T1000 (cell line): ENCODE results near the gene TAPBPL.

Experiments
- DNase-seq: peaks from one replicate; lab custom pipeline; 2025; ENCODE audit warnings: mixed read lengths; lab: John Stamatoyannopoulos, UW

The TAPBPL gene

GRCh38 chr12:6437586-6437985 is 14.3 kb upstream of the TAPBPL start:
- no peak for DNase-seq

DNA sequence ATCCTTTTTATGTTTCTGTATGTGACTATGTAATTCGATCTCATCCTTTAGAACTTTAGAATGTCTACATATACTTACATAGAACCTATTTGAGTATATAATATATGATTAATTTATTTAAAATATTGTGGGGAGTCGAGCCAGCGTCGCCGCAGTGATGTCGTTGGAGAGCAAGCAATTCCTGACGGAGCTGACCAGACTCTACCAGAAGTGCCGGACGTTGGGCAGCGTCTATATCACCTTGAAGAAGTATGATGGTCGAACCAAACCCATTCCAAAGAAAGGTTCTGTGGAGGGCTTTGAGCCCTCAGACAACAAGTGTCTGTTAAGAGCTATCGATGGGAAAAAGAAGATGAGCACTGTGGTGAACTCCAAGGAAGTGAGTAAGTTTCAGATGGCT is 13.5 kb upstream of the TAPBPL start:
- DNase-seq, result no peak

DNA sequence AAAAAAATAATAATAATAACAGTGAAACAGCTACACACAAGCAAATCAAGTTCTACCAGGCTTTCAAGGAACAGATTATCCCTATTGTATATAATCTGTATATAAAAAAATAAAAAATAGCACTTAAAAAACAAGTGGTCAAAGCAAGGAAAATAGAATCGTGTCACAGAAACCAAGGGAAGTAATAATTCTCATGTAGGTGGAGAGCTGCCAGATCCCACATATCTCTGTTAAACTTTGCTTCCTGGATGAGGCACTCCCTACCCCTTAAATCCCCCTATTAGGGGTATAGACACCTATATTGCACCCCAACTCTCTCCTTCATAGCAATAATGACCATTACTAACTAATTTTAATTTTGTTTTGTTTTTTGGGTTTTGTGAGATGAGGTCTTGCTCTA is 11.5 kb upstream of the TAPBPL start:
- DNase-seq, result no peak

- no peak for DNase-seq
Measured at GRCh38 chr12:6442836-6443235, 9.0 kb upstream of the TAPBPL start.

GRCh38 chr12:6443361-6443983 is 8.4 kb upstream of the TAPBPL start:
- DNase-seq, result no peak

DNA sequence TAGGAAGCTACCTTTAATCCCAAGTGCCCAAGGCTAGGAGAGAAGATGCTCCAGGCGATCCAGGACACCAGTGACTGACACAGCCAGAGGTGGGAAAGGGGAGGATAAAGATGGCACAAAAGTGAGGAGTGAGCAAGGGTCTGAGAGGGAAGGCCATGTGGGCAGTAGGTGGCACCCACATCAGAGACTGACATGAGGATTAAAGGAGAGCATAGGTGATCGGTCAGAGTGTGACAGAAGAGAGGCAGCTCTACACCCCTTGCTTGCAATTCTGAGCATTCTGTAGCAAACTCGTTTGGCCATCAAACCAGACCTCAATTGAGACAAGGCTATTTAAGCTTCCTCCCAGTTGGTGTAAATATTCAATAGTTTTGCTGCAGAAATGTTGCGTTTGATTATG is 7.8 kb upstream of the TAPBPL start:
- no peak for DNase-seq

DNA sequence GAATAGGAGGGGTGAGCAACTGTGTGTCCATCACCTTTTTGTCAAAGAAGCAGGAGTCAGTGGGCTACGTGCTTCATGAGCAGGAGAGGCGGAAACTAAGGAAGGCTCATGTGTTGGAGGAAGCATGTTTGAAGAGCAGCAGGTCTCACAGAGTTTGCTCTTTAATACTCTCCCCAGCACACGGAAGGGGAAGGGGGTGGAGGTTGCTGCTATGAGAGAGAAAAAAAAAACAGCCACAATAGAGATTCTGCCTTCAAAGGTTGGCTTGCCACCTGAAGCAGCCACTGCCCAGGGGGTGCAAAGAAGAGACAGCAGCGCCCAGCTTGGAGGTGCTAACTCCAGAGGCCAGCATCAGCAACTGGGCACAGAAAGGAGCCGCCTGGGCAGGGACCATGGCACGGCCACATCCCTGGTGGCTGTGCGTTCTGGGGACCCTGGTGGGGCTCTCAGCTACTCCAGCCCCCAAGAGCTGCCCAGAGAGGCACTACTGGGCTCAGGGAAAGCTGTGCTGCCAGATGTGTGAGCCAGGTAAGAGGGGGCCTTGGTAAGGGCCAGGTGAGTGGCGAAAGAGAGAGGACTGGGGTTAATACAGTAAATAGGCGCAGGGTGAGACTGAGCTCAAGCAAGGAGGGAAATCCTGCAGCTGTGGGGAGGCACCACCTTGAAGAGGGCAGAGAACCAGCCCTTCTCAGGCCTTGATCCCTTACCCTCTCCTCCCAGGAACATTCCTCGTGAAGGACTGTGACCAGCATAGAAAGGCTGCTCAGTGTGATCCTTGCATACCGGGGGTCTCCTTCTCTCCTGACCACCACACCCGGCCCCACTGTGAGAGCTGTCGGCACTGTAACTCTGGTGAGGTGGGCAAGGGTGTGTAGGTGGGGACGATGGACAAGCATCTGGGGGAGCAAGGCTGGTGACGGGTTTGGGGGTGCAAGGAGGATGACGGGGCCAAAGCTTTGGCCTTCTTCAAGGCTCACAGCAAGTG is 6.8 kb upstream of the TAPBPL start, which contains the start of gene CD27:
Gene CD27, plus strand, starts transcription at position 252 of the 985 bp plus-strand sequence. Its CDS starts 141 bp downstream, at position 393.
- DNase-seq, result no peak

DNA sequence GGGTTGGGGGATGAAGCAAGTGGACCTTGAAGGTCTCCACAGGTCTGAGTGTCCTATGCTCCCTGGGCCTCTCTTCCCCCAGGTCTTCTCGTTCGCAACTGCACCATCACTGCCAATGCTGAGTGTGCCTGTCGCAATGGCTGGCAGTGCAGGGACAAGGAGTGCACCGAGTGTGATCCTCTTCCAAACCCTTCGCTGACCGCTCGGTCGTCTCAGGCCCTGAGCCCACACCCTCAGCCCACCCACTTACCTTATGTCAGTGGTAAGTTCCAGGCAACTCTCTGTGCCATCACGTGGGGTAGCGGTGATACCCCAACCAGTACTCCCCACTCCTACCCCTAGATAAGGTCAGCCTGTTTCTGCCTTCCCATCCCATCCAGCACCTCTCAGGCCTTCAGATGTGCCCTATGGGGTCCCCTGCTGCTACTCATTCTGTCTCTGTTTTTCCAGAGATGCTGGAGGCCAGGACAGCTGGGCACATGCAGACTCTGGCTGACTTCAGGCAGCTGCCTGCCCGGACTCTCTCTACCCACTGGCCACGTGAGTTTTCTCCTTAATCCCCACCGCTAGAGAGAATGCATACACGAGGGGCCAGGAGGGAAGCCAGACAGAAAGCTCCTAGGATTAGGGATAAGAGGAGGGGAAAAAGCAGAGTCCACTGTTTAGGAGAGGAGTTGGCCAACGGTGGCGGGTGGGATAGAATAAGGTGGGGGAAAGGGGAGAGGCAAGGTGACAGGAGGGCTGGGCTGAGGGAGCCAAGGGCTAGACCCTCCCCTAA is 1.6 kb upstream of the TAPBPL start:
- no peak for DNase-seq

GRCh38 chr12:6450869-6451347 is 934 bp upstream of the TAPBPL start:
- DNase-seq, result no peak

DNA sequence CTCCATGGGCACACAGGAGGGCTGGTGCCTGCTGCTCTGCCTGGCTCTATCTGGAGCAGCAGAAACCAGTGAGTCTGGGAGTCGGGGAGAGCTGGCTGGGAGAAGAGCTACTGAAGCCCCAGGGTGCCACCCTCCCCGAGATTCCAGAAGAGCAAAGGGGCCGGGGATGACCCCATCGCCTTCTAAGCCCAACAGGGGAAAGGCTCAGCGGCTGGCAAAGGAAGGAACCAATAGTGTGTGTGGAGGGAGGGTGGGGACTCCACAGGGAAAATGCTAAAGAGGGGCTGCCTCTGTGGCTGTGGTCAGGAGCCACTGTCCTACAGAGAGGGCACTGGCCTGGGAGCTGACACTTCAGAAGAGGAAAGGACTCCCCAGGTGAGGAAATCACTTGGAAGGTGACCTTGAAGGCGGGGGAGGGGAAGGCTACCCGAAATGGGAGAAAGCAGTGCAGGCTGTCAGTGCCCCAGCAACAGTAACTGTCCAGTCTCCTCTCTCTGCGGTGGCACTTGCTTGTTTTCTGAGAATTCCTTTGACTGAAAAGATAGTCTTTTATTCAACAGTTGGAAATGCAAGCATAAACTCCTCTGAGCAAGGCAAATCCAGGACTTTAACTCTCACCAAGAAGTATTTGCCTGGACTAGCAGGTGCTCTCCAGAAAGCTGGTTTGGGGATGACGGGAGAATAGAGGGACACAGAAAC is 552 bp downstream of the TAPBPL start:
- DNase-seq, result no peak

- DNase-seq, result no peak
Measured at GRCh38 chr12:6452944-6453630, 1.2 kb downstream of the TAPBPL start.

GRCh38 chr12:6457220-6457945 is 5.5 kb downstream of the TAPBPL start:
- no peak for DNase-seq

DNA sequence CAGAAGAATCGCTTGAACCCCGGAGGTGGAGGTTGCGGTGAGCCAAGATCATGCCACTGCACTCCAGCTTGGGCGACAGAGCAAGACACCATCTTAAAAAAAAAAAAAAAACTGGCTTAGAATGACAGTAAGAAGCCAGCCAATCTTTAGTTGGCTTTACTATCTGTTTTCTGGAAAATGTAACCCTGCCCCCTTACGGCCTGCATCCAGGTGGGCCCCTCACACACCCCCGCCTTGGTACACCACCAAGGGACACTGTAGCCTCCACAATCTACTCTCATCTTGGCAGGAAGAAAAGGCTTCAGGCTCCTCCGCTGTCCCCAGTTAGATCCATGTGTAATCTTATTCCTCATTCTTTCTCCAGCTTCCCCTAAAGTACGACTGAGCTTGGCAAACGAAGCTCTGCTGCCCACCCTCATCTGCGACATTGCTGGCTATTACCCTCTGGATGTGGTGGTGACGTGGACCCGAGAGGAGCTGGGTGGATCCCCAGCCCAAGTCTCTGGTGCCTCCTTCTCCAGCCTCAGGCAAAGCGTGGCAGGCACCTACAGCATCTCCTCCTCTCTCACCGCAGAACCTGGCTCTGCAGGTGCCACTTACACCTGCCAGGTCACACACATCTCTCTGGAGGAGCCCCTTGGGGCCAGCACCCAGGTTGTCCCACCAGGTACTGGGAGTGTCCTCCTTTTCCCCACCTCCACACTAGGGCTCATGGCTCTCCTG is 6.6 kb downstream of the TAPBPL start:
- DNase-seq, result no peak

DNA sequence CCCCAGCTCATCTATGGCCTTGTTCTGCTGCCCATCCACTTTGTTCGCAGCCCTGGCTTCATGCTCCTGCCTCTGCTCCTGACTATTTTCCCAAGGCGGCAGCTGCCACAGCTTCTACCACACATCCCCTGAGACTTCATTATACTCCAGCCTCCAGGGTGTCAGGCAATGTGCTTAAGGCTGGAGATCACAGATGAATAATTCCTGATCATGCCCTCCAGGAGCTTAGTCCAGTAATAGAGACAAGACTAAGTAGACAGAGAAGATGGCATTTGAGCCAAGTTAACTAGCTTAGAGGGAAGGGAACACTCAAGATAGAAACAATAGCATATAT is 7.1 kb downstream of the TAPBPL start:
- no peak for DNase-seq

GRCh38 chr12:6460751-6461371 is 9.0 kb downstream of the TAPBPL start:
- DNase-seq, result no peak

DNA sequence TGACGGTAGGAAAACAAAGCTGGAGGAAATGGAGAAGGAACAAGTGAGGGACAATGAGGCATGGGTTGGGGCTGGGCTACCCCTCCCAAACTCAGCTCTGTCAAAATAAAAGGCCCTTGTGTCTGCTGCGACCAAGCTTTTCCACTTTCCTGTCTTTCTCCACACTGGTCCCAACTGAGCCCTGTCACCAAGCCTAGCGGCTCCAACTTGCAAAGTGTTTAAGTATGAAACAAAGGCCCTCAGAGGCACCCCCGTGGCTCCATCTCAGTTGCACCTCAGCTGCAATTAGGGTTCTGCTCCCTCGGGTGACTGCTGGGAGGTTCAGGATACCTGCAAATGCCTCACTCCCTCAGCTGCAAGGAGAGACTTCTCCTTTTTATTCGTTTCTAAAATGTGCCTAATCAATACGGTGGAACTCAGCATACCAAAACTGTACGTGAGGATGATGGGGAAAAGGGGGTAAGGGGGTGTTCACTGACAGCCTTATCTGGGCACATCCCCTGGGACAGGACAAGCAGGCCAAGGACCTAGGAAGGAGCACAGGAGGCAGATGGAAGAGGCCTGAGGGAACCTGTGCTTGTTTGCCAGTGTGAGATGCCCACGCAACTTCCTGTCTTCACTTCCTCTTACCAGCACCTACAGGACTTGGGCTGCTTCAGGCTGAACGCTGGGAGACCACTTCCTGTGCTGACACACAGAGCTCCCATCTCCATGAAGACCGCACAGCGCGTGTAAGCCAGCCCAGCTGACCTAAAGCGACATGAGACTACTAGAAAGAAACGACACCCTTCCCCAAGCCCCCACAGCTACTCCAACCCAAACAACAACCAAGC is 9.8 kb downstream of the TAPBPL start:
- no peak for DNase-seq

- no peak for DNase-seq
Measured at GRCh38 chr12:6462234-6462995, 10.6 kb downstream of the TAPBPL start.

DNA sequence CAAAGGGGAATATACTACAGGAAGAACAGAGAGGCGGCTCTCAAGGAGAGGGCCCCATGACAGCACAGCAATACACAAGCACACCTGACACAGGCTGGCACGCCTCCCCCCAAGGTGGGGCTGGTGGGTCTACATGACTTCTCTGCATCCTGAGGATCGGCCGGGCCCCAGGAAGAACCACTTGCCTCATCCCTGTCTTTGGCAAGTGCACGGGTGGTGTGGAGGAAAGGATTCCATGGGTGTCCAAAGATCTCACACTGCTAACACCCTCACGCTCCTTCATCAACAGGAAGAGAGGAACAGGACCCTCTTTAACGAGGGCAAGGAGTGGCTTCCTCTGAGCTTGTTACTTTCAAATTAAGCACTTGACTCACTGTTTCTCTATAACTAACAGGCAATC is 11.4 kb downstream of the TAPBPL start:
- DNase-seq, result no peak
